ENCODE results near the gene GABRG3.

The GABRG3 gene

DNA sequence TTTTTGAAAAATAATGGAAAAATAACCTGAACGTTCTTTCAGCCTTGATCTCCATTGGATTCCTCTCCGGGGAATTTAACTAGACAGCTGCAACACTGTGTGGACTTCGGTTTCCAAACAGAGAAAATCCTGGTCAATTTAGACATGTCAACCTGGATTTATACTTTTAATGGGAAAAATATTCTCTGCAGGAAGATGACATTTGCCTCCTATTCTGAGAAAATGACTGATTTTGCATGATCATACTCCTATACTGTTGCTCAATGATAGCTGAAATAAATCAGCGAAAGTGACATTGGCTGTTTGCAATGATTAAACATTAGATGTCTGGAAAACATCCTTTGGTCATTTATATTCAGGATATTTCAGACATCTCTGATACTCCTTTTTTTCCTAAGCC lies 94.8 kb downstream of the GABRG3 start:
- no peak for DNase-seq

GRCh38 chr15:27066446-27066845 lies 95.5 kb downstream of the GABRG3 start:
- DNase-seq = no peak

DNA sequence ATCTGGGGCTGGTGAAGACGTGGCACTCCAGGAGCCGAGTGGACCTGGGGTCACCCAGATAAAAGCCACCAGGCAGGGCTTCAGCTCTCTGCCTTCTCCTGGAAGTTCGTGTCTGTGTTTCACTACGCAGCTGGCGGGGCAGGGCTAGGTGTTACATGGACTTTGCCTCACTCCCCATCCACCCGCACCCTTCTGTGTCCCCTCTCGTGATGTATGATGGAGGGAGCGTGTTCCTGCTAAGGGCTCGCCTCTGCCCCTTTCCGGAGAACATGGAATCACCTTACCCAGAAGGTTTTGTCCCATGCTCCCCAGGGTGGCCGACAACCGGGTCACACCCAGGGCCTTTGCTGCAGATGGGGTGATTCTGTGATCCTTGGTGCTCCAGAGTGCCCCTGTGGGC lies 96.2 kb downstream of the GABRG3 start:
- no peak for DNase-seq

DNA sequence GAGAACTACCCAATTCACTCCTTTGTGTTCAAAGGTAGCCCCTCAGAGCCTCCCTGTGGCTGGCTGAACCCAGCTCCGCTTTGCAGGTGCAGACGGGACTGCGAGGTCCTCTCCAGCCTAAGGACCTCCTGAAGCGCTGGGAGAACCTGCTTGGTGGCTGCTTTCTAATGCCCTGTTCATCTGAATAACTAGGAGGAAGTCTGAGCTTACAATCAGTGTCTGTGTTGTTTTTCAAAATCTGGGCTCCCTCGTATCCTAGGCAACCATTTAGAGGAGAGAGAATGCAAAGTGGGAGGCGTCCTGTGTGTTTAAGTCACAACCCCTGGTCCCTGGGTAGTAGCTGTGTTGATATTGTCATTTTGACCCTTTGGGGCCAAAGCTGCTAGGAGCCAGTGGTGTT lies 99.9 kb downstream of the GABRG3 start:
- DNase-seq = no peak

GRCh38 chr15:27074179-27074578 lies 103.2 kb downstream of the GABRG3 start:
- no peak for DNase-seq

- DNase-seq = no peak
These were observed 106.8 kb downstream of the GABRG3 start for GRCh38 chr15:27077790-27078189.

GRCh38 chr15:27081676-27082418 lies 110.9 kb downstream of the GABRG3 start:
- DNase-seq = no peak

DNA sequence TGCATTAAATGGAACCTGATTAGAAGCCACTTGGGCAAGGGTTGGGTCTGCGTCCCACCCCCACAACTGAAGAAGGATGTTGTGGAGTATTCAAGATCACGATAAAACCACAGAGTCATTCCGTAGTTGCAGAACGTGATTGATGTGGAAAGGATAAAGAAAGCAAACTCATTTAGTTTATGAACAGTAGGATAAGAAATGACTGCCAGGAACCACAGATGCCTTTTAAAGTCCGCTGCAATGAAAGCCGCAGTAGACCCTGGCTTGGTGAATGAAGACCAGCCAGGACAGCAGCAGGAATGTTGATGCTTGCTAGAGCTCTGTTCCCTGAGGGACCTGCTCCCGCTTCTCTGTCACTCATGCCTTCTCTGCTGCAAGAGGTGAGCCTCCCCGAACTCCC lies 111.5 kb downstream of the GABRG3 start:
- no peak for DNase-seq

GRCh38 chr15:27084844-27085243 lies 113.9 kb downstream of the GABRG3 start:
- no peak for DNase-seq

GRCh38 chr15:27086149-27086548 lies 115.2 kb downstream of the GABRG3 start:
- no peak for DNase-seq

DNA sequence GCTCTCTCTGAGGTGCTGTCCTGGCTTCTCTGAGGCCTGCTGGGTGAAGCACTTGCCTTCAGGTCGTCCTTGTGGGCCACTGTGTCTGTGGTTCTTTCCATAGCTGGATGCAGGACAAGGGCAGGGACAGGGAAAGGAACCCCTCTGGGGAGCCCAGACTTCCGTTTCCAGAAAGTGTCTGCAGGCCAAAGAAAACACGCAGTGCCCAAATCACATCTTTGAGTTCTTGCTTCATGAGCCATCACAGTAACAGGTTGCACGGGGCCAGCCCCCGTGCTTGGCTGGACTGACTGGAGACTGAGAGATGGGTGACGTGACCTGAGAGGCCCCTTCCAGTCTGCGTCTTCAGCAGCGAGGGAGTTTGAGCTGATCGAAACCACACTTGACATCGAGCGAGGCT lies 115.8 kb downstream of the GABRG3 start:
- DNase-seq = no peak

DNA sequence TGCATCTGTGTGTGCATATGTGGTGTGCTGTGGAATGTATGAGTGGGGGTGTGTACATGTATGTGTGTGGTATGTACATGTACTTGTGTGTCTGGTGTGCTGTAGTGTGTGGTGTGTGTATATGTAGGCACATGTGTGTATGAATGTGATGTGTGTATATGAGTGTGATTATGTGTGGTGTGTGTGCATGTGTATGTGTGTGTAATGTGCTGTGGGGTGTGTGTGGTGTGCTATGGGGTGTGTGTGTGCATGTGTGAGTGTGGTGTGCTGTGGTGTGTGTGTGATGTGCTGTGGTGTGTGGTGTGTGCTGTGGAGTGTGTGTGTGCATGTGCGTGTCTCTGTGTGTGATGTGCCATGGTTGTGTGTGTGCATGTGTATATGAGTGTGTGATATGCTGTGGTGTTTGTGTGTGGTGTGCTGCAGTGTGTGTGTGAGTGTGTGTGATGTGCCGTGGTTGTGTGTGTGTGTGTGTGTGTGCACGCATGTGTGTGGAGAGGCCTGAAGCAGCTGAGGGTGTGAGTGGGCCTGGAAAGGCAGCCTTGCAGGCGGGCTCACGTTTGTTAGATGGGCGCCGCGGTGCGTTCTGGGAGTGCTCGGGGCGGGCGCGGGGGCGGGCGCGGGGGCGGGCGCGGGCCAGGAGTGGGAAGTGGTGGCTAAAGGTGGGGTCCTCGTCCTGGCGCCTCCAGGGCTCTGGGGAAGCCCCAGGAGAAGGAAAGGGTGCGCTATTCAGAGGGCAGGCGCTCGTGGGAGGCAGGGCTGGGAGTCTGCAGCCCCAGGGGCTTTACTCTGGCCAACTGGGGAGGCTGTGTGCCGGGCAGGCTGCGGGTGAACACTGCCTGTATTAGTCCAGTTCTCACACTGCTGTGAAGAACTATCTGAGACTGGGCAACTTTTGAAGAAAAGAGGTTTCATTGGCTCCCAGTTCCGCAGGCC lies 116.9 kb downstream of the GABRG3 start:
- no peak for DNase-seq

GRCh38 chr15:27088584-27089232 lies 117.7 kb downstream of the GABRG3 start:
- DNase-seq = no peak

DNA sequence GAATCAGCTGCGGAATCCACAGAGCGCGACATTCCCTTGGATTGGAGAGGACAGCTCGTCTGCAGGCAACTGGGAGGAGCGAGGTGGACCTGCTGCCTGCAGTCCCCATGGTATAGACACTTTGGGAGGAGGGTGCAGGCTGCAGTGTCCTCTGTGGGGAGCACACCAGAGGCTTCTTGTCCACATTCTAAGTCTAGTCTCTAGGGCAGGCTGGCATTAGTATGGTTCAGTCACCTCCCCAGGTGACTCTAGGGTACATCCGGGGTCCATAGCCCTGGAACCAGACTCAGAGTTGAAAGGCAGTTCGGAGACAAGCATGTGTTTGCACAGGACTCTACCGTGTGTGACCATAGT lies 118.2 kb downstream of the GABRG3 start:
- no peak for DNase-seq

GRCh38 chr15:27089676-27090075 lies 118.7 kb downstream of the GABRG3 start:
- no peak for DNase-seq

DNA sequence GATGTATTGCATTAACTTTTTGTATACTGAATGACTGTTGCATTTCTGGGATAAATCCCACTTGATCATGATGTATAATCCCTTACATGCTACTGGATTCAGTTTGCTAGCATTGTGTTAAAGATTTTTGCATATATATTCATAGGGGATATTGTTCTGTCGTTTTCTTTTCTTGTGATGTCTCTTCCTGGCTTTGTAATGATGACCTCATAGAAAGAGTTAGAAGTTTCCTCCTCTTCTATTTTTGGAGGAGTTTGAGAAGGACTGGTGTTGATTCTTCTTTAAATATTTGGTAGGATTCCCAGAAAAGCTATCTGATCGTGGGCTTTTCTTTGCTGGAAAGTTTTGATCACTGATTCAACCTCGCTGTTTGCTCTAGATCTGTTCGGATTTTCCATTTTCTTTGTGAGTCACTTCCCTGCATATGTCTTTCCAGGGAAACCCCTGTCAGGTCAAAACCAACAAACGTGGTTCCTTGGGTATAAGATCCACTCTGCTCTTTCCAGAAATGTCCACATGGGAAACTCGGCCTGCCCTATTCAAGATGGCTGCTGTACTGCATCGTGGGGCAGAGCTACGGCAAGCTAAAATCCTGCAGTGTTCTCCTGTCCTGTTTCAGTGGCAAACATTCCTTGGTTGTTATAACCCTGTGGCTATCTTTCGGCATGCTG lies 120.4 kb downstream of the GABRG3 start:
- no peak for DNase-seq

- DNase-seq = no peak
These were observed 121.4 kb downstream of the GABRG3 start for GRCh38 chr15:27092390-27092789.

- DNase-seq = no peak
These were observed 123.3 kb downstream of the GABRG3 start for GRCh38 chr15:27094235-27094634.

- DNase-seq = no peak
These were observed 125.1 kb downstream of the GABRG3 start for GRCh38 chr15:27095886-27096624.

- no peak for DNase-seq
These were observed 126.5 kb downstream of the GABRG3 start for GRCh38 chr15:27097506-27097905.

GRCh38 chr15:27101982-27102381 lies 131.0 kb downstream of the GABRG3 start:
- no peak for DNase-seq

DNA sequence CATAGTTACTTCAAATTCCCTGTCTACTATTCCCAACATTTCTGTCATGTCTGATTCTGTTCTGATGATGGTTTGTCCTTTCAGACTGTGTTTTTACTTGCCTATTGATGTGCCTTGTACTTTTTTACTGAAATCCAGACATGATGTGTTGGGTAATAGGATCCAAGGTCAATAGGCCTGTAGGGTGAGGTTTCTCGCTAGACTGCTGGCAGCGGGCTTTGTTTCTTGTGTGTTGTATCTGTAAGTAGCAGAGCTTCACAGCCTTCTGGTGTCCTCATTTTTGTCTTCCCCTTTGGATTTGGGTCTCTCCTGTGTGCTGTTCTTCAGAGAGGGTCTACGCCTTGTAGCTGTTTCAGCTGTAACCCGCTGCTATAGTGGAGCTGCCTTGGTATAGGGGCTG lies 140.3 kb downstream of the GABRG3 start:
- no peak for DNase-seq
